ENCODE measurements around the gene CTU2. TPM values are rescaled to one million over a fixed set of nuclear protein-coding genes. Genes with fewer than 3 reads are reported as not detected.

CTU2 gene
- total RNA-seq, 4 donors from 2014 or later: 9.4 to 9.9 (median 9.5) TPM

DNA sequence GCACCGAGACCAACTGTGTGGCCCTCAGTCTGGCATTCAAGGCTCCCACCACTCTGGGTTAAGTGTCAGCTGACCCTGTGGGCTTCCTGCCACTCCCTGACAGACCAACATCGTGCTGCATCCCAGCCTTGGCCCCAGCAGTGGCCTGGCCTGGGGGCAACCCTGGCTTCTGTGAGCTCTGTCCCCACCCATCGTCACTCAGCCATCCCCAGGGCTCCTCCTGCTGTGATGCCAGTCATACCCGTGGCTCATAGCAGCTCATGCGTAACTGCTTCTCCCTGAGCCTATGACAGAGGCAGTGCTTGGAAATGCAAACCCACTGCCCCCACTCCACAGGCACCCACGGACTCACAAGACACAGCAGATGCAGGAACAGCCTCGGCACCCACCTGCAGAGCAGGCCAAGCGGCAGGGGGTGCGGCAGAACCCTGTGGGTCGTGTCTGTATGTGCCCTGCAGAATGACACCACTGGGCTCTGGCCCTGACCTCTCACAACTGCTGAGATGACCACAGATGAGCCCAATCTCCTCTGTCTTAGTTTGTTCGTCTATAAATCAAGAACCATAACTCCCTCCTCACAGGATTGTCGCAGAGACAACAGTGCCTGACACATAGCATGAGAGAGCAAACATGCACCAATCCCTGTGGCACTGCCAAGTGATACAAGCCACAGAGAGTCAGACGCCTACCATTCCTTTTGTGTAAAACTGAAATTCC lies 52.1 kb downstream of the CTU2 start:
- 83 to 89% methylated on average over 12 to 13 of the region's 13 CpGs for WGBS, 2 donors
- no peak overlapping the region for H3K4me3 ChIP-seq (ENCODE audit: low read depth, poor library complexity, severe bottlenecking)
- intact Hi-C loops (cut with DNase I; ENCODE audit: low total_unique reads): no loop called here
- no peak for DNase-seq (ENCODE audit: low spot score in 2 of 2)
- TF ChIP-seq POLR2A (IDR thresholded peaks at IDR 0.05): no peak
- TF ChIP-seq CTCF (IDR thresholded peaks at IDR 0.05): no peak

DNA sequence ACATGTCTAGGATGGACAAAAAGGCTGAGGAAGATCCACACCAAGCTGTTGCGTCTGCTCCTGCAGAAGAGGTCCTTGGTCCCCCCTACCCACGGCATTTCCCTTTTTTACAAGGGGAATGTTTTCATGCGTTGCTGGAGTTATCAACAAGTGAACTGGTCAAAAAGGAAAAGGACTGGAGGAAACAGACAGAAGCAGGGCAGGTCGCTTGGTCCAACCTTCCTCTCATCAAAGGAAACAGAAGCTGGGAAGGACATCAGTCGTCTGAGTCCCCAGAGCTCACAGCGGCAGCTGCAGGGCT lies 52.6 kb downstream of the CTU2 start:
- TF ChIP-seq POLR2A (IDR thresholded peaks at IDR 0.05): no peak
- no peak for TF ChIP-seq CTCF (IDR thresholded peaks at IDR 0.05)
- no peak for DNase-seq (ENCODE audit: low spot score in 2 of 2)
- intact Hi-C loops (cut with DNase I; ENCODE audit: low total_unique reads): no loop called here
- 90 to 97% methylated on average over 6 of the region's 6 CpGs for WGBS, 2 donors
- no peak overlapping the region for H3K4me3 ChIP-seq (ENCODE audit: low read depth, poor library complexity, severe bottlenecking)

GRCh38 chr16:88759245-88759975 lies 53.1 kb downstream of the CTU2 start:
- TF ChIP-seq CTCF (IDR thresholded peaks at IDR 0.05) (no peak), POLR2A (IDR thresholded peaks at IDR 0.05) (no peak)
- DNase-seq (ENCODE audit: low spot score in 2 of 2): no peak
- no peak overlapping the region for H3K4me3 ChIP-seq (ENCODE audit: low read depth, poor library complexity, severe bottlenecking)
- WGBS, 2 donors: 77 to 79% methylated on average over 24 to 26 of the region's 26 CpGs
- intact Hi-C loops (cut with DNase I; ENCODE audit: low total_unique reads): no loop called here

DNA sequence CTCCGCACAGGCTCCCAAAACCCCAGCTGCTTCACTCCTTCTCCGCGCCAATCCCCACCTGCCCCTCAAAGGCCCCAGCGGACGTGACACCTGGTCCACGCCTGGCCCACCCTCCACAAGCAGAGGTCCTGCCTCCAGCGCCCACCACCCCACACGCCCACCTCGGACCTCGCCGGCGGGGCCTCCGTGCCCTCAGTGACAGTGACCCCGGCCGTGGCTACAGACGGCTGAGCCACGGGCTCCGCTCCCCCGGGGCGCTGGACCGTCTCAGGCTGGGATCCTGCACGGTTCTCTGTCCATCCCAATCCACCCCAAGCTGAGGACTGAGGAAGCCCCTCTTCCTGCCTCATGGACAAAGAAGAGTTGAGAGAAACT lies 53.7 kb downstream of the CTU2 start:
- DNase-seq (ENCODE audit: low spot score in 2 of 2): no peak
- TF ChIP-seq CTCF (IDR thresholded peaks at IDR 0.05) (no peak), POLR2A (IDR thresholded peaks at IDR 0.05) (no peak)
- intact Hi-C loops (cut with DNase I; ENCODE audit: low total_unique reads): no loop called here
- no peak overlapping the region for H3K4me3 ChIP-seq (ENCODE audit: low read depth, poor library complexity, severe bottlenecking)
- 94 to 96% methylated on average over 22 of the region's 22 CpGs for WGBS, 2 donors

DNA sequence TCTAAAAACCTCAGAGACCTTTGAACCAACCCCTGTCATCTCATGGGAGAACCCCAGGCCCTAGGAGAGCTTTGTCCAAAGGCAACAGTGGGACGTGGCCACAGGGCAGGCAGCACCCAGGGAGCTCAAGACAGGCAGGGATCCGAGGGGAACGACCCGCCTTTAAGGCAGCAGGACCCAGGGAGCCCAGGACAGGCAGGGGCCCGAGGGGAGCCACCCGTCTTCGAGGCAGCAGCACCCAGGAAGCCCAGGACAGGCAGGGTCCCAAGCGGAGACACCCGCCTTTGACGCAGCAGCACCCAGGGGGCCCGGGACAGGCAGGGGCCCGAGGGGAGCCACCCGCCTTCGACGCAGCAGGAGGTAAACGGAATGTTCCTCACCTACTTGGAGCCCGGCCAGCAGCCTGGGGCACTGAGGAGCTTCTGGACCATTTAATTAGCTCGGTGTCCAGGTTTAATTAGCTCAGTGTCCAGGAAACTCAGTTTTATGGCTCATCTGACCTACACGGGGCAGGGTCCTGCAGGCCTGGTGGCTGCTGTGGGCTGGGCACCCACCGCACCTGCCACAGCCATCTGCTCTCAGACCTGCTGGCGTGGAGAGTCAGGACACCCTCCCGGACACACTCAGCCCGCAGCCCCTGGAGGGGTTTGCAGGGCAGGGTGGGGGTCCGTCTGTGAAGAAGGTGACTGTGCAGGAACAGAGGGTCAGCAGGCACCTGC lies 54.3 kb downstream of the CTU2 start:
- intact Hi-C loops (cut with DNase I; ENCODE audit: low total_unique reads): no loop called here
- no peak overlapping the region for H3K4me3 ChIP-seq (ENCODE audit: low read depth, poor library complexity, severe bottlenecking)
- 69 to 83% methylated on average over 16 to 24 of the region's 24 CpGs for WGBS, 2 donors
- no peak for DNase-seq (ENCODE audit: low spot score in 2 of 2)
- TF ChIP-seq POLR2A (IDR thresholded peaks at IDR 0.05): no peak
- TF ChIP-seq CTCF (IDR thresholded peaks at IDR 0.05): no peak
